Left renal cortex interstitium (tissue), 4 donors: ENCODE results near the gene RASGRF2. TPM values are rescaled to one million over a fixed set of nuclear protein-coding genes. Genes with fewer than 3 reads are reported as not detected.
"Not testable (repeated sequence)": the region's sequence is repeated elsewhere in the genome, so short reads cannot be mapped to it uniquely, and the experiment has no call there.

ENCODE experiments used
- DNase-seq, 4 donors: peaks; one replicate each; pipeline ENCODE4 v3.0.0-alpha.2; 2013; ENCODE audit warnings: low read depth in 4 of 4, low spot score in 2 of 4, missing footprints in 1 of 4
- polyA plus RNA-seq, 4 donors: library from polyadenylated mRNA; unstranded; fragments of 120-200 nt; gene quantifications; one replicate each; pipeline ENCODE4 v1.2.1, GENCODE V29; 2013; ENCODE audit not compliant: insufficient read length in 4 of 4

The RASGRF2 gene
- polyA plus RNA-seq, 4 donors: 1.6 to 2.4 (median 2.3) TPM

GRCh38 chr5:81019748-81020147 lies 59.6 kb downstream of the RASGRF2 start:
- DNase-seq: no peak

- DNase-seq: no peak
These were observed 60.5 kb downstream of the RASGRF2 start for GRCh38 chr5:81020478-81021167.

GRCh38 chr5:81021486-81021885 lies 61.3 kb downstream of the RASGRF2 start:
- DNase-seq: no peak

GRCh38 chr5:81021951-81022687 lies 62.0 kb downstream of the RASGRF2 start:
- no peak for DNase-seq

- DNase-seq: no peak
These were observed 62.5 kb downstream of the RASGRF2 start for GRCh38 chr5:81022688-81023084.

GRCh38 chr5:81023261-81023970 lies 63.3 kb downstream of the RASGRF2 start:
- DNase-seq: no peak

- DNase-seq: no peak
These were observed 67.4 kb downstream of the RASGRF2 start for GRCh38 chr5:81027481-81028058.

- DNase-seq: not testable (repeated sequence)
These were observed 68.7 kb downstream of the RASGRF2 start for GRCh38 chr5:81028888-81029287.

- DNase-seq: not testable (repeated sequence)
These were observed 69.6 kb downstream of the RASGRF2 start for GRCh38 chr5:81029736-81030135.

GRCh38 chr5:81030236-81031034 lies 70.3 kb downstream of the RASGRF2 start:
- DNase-seq: not testable (repeated sequence)

GRCh38 chr5:81035522-81035921 lies 75.4 kb downstream of the RASGRF2 start:
- DNase-seq: no peak

GRCh38 chr5:81038495-81038894 lies 78.3 kb downstream of the RASGRF2 start:
- DNase-seq: no peak

- no peak for DNase-seq
These were observed 84.7 kb downstream of the RASGRF2 start for GRCh38 chr5:81044868-81045267.

GRCh38 chr5:81045389-81045807 lies 85.2 kb downstream of the RASGRF2 start:
- no peak for DNase-seq

GRCh38 chr5:81046041-81046440 lies 85.9 kb downstream of the RASGRF2 start:
- DNase-seq: no peak

- DNase-seq: no peak
These were observed 92.2 kb downstream of the RASGRF2 start for GRCh38 chr5:81052325-81052724.

- DNase-seq: not testable (repeated sequence)
These were observed 93.1 kb downstream of the RASGRF2 start for GRCh38 chr5:81053282-81053681.

GRCh38 chr5:81058121-81058520 lies 98.0 kb downstream of the RASGRF2 start:
- DNase-seq: no peak

GRCh38 chr5:81065492-81065891 lies 105.3 kb downstream of the RASGRF2 start:
- no peak for DNase-seq

- DNase-seq: no peak
These were observed 105.9 kb downstream of the RASGRF2 start for GRCh38 chr5:81066102-81066501.
